ENCODE results near the gene CHRNA9.

GRCh38 chr4:40303751-40304150 is 31.4 kb upstream of the CHRNA9 start:
- TF ChIP-seq, protein P1, sequence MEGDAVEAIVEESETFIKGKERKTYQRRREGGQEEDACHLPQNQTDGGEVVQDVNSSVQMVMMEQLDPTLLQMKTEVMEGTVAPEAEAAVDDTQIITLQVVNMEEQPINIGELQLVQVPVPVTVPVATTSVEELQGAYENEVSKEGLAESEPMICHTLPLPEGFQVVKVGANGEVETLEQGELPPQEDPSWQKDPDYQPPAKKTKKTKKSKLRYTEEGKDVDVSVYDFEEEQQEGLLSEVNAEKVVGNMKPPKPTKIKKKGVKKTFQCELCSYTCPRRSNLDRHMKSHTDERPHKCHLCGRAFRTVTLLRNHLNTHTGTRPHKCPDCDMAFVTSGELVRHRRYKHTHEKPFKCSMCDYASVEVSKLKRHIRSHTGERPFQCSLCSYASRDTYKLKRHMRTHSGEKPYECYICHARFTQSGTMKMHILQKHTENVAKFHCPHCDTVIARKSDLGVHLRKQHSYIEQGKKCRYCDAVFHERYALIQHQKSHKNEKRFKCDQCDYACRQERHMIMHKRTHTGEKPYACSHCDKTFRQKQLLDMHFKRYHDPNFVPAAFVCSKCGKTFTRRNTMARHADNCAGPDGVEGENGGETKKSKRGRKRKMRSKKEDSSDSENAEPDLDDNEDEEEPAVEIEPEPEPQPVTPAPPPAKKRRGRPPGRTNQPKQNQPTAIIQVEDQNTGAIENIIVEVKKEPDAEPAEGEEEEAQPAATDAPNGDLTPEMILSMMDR (conservative IDR thresholded peaks at IDR 0.05; ENCODE audit: low read length), result no peak
- TF ChIP-seq EZH2phosphoT487 (IDR thresholded peaks at IDR 0.05; ENCODE audit: borderline replicate concordance, low read depth, low read length), result no peak
